Activated T-helper 2 cell treated with anti-CD3 and anti-CD28 coated beads, Interferon-gamma antibody, Interleukin-2, Interleukin-4, amounts not matched to agents 10 μg/mL and 5 μg/mL and 100 μg/mL, durations not matched to agents 14 hours and 24 hours and 36 hours (primary cell): ENCODE measurements around the gene KHSRP. TPM values are rescaled to one million over a fixed set of nuclear protein-coding genes. Genes with fewer than 3 reads are reported as not detected.
"Not testable (repeated sequence)": the region's sequence is repeated elsewhere in the genome, so short reads cannot be mapped to it uniquely, and the experiment has no call there.

Experiments
- DNase-seq: peaks from one replicate; pipeline ENCODE4 v3.0.0; 2021; ENCODE audit warnings: low spot score
- H3K27ac Mint-ChIP-seq: one replicate; pipeline ENCODE4 v1.8.0; 2021; ENCODE audit warnings: mixed read lengths
- H3K27me3 Mint-ChIP-seq: one replicate; pipeline ENCODE4 v1.8.0; 2021; ENCODE audit warnings: low read depth, mixed read lengths
- H3K36me3 Mint-ChIP-seq: one replicate; pipeline ENCODE4 v1.8.0; 2021; ENCODE audit warnings: low read depth, mixed read lengths
- H3K4me1 Mint-ChIP-seq: one replicate; pipeline ENCODE4 v1.8.0; 2021; ENCODE audit warnings: low read depth, mixed read lengths
- H3K4me3 Mint-ChIP-seq: one replicate; pipeline ENCODE4 v1.8.0; 2021; ENCODE audit warnings: low read depth, mild to moderate bottlenecking, moderate library complexity, mixed read lengths
- H3K9me3 Mint-ChIP-seq: one replicate; pipeline ENCODE4 v1.8.0; 2021; ENCODE audit warnings: mixed read lengths
- intact Hi-C: fragments of 100-400 bp; cut with micrococcal nuclease; formaldehyde crosslinking; loops from one replicate; pipeline ENCODE4 v1.15.1; 2023
- total RNA-seq: library from RNA; stranded (reverse); gene quantifications from 2 replicates; pipeline ENCODE4 v1.2.3, GENCODE V29; 2022

The KHSRP gene
- total RNA-seq, 1 donor from 2014 or later = 413 TPM

DNA sequence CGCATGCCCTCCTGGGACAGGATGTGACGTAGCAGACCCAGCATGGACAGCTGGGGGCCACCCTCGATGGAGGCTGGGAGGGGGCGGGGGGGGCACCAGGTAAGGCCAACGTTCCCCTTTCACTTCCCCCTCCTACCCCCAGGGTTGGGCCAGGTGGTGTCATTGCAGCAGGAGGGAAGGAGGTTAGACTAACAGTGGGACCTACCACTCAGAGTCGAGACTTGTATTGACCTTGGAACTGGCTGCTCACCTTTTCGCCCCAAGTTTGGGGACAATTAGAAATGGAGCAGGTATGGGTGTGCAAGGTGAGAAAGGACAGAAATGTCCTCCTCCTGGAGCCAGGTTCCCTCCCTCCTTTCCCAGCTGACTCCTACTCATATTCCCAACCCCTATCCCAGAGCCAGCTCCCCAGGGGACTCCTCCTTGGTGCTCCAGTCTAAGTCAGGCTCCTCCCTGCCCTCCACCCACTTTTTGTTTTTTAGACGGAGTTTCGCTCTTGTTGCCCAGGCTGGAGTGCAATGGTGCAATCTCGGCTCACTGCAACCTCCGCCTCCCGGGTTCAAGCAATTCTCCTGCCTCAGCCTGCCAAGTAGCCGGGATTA lies 17.6 kb upstream of the KHSRP start:
- H3K27me3 Mint-ChIP-seq = no peaks in the 10 kb centered on the region
- H3K4me1 Mint-ChIP-seq = no peaks in the 10 kb centered on the region
- no peaks in the 10 kb centered on the region for H3K9me3 Mint-ChIP-seq
- intact Hi-C loops = no loop called here
- no peaks in the 10 kb centered on the region for H3K36me3 Mint-ChIP-seq
- DNase-seq = no peak
- H3K4me3 Mint-ChIP-seq = no peak overlapping the region
- H3K27ac Mint-ChIP-seq = no peak overlapping the region

DNA sequence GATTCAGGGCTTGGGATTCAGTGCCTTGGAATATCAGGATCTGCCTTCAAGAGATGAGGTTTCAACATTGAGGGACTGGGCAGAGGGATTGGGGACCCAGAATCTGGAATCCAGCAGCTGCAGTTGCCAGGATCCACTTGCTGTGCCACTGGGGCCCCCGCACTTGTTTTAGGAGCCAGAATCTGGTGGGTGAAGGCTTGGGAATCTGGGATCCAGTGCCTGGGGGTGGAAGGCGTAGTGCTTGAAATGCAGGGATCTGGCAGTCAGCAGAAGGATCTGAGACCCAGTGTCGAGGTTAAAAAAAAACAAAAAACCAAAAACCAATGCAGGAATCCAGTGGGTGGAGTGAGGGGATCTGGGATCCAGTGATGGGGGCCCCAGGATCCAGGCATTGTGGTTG lies 16.3 kb upstream of the KHSRP start:
- Mint-ChIP-seq H3K27ac (no peak overlapping the region), H3K4me1 (no peaks in the 10 kb centered on the region), H3K27me3 (no peaks in the 10 kb centered on the region), H3K4me3 (no peak overlapping the region), H3K36me3 (no peaks in the 10 kb centered on the region), H3K9me3 (no peaks in the 10 kb centered on the region)
- intact Hi-C loops = no loop called here
- no peak for DNase-seq

GRCh38 chr19:6439743-6440142 lies 15.1 kb upstream of the KHSRP start:
- Mint-ChIP-seq H3K4me3 (no peak overlapping the region), H3K36me3 (no peaks in the 10 kb centered on the region), H3K9me3 (no peaks in the 10 kb centered on the region), H3K27me3 (no peaks in the 10 kb centered on the region), H3K4me1 (no peaks in the 10 kb centered on the region), H3K27ac (no peak overlapping the region)
- intact Hi-C loops = no loop called here
- no peak for DNase-seq

DNA sequence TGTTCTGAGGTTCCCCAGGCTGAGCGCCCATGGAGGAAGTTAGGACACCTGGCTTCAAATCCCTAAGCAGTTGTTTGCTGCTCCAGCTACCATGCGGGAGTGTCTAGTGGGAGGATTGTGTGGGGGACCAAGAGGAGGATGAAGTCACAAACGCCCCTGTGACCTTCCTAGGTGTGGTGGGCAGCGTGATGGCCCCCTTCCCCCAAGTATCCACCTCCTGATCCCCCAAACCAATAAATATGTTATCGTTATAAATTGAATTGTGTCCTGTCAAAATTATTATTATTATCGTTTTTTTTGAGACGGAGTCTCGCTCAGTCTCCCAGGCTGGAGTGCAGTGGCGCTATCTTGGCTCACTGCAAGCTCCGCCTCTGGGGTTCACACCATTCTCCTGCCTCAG lies 9.1 kb upstream of the KHSRP start, which contains the start of gene SLC25A41:
TSS of gene SLC25A41 (minus strand) at position 101 of the 400 bp plus-strand sequence. CDS start at position 31, 70 bp downstream.
- Mint-ChIP-seq H3K27ac (no peak within 1 kb of the TSS), H3K4me1 (peaks cover 4% of the 10 kb centered on the region), H3K27me3 (no peaks in the 10 kb centered on the region), H3K36me3 (no peaks in the 10 kb centered on the region), H3K9me3 (no peaks in the 10 kb centered on the region), H3K4me3 (no peak within 1 kb of the TSS)
- no peak for DNase-seq
- intact Hi-C loops = no loop called here

DNA sequence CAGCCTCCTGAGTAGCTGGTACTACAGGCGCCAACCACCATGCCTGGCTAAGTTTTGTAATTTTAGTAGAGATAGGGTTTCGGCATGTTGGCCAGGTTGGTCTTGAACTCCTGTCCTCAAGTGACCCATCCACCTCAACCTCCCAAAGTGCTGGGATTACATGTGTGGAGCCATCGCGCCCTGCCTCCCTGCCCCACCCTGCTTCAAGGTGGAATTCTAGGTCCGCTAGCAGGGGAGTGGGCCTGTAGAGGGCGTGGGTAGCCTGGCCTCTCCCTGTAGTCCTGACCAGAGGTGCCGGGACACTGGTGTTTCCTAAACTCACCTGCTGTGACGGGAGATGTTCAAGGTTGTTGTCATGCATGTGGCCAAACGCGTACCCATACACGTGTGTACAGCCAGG lies 8.6 kb upstream of the KHSRP start:
- intact Hi-C loops = no loop called here
- Mint-ChIP-seq H3K9me3 (no peaks in the 10 kb centered on the region), H3K36me3 (no peaks in the 10 kb centered on the region), H3K27me3 (no peaks in the 10 kb centered on the region), H3K4me3 (no peak overlapping the region), H3K4me1 (peaks cover 4% of the 10 kb centered on the region), H3K27ac (no peak overlapping the region)
- no peak for DNase-seq

DNA sequence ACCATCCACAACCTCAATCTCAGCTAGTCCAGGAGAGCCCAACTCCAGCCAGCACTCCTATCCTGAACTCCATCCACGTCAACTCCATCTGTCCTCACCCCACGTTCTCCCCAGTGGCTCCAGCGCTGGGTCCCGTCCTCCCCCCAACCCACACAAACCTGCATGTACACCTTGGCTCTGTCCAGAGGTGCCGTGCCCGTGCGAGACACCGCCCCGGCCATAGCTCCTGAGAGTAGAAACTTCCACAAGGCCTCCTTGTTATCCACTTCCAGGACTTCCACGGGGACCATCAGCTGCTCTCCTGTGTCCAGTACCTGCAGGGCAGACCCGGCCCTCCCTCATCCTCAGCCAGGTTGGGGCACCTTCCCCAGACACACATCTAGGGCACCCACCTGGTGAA lies 7.3 kb upstream of the KHSRP start:
- H3K36me3 Mint-ChIP-seq = no peaks in the 10 kb centered on the region
- no peak for DNase-seq
- H3K4me3 Mint-ChIP-seq = no peak overlapping the region
- no peaks in the 10 kb centered on the region for H3K27me3 Mint-ChIP-seq
- H3K9me3 Mint-ChIP-seq = no peaks in the 10 kb centered on the region
- H3K27ac Mint-ChIP-seq = no peak overlapping the region
- intact Hi-C loops = no loop called here
- peaks cover 4% of the 10 kb centered on the region for H3K4me1 Mint-ChIP-seq

- Mint-ChIP-seq H3K27ac (no peak overlapping the region), H3K4me3 (peak overlapping the region; percentile 33)
Measured at GRCh38 chr19:6429419-6430221, 5.0 kb upstream of the KHSRP start.

DNA sequence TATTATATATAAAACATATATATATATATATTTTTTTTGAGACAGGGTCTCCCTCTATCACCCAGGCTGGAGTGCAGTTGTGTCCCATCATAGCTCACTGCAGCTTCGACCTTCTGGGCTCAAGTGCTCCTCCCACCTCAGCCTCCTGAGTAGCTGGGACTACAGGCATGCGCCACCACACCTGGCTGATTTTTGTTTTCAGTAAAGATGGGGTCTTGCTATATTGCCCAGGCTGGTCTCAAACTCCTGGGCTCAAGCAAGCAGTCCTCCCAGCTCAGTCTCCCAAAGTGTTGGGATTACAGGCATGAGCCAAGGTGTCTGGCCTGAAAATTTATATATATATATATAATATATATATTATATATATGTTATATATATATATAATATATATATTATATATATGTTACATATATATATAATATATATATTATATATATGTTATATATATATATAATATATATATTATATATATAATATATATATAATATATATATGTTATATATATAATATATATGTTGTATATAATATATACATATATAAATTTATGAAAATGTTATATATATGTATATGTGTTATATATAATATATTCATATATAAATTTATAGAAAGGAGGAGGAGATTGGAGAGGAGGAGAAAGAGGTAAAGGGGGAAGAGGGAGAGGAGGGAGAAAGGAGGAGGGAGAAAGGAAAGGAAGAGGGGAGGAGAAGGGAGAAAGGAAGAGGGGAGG lies 4.2 kb upstream of the KHSRP start:
- H3K27me3 Mint-ChIP-seq, H3K36me3 Mint-ChIP-seq, H3K4me3 Mint-ChIP-seq, DNase-seq, H3K27ac Mint-ChIP-seq, H3K9me3 Mint-ChIP-seq: not testable (repeated sequence)
- H3K4me1 Mint-ChIP-seq = peaks cover 10% of the 10 kb centered on the region
- intact Hi-C loops = loop anchor here (10.0 kb wide), 1 partner anchor 76 kb away; the partner anchor contains the start of gene TUBB4A

More at GRCh38 chr19:6429419-6430221, 5.0 kb upstream of the KHSRP start:
- H3K36me3 Mint-ChIP-seq = peaks cover 2% of the 10 kb centered on the region
- H3K9me3 Mint-ChIP-seq = peaks cover 3% of the 10 kb centered on the region
- no peaks in the 10 kb centered on the region for H3K27me3 Mint-ChIP-seq
- intact Hi-C loops = loop anchor here (10.0 kb wide), 1 partner anchor 75 kb away; the partner anchor contains the start of gene TUBB4A
- DNase-seq = no peak
- peaks cover 10% of the 10 kb centered on the region for H3K4me1 Mint-ChIP-seq

- Mint-ChIP-seq H3K4me3 (no peak overlapping the region), H3K27ac (no peak overlapping the region), H3K36me3 (peaks cover 19% of the 10 kb centered on the region), H3K9me3 (peaks cover 3% of the 10 kb centered on the region), H3K4me1 (peaks cover 22% of the 10 kb centered on the region), H3K27me3 (no peaks in the 10 kb centered on the region)
- intact Hi-C loops = loop anchor here (10.0 kb wide), 1 partner anchor 78 kb away; the partner anchor contains the start of gene TUBB4A
- no peak for DNase-seq
Measured at GRCh38 chr19:6427131-6427530, 2.5 kb upstream of the KHSRP start.

- Mint-ChIP-seq H3K36me3 (peaks cover 31% of the 10 kb centered on the region), H3K4me3 (peak overlapping the region; percentile 74), H3K27ac (peak overlapping the region; percentile 96), H3K9me3 (peaks cover 3% of the 10 kb centered on the region), H3K27me3 (no peaks in the 10 kb centered on the region), H3K4me1 (peaks cover 24% of the 10 kb centered on the region)
- no peak for DNase-seq
- intact Hi-C loops = loop anchor here (1.0 to 10.0 kb wide), 5 partner anchors 33 to 79 kb away; partner anchors contain the start of genes CLPP, GTF2F1 and TUBB4A
Measured at GRCh38 chr19:6425732-6426620, 1.4 kb upstream of the KHSRP start.

DNA sequence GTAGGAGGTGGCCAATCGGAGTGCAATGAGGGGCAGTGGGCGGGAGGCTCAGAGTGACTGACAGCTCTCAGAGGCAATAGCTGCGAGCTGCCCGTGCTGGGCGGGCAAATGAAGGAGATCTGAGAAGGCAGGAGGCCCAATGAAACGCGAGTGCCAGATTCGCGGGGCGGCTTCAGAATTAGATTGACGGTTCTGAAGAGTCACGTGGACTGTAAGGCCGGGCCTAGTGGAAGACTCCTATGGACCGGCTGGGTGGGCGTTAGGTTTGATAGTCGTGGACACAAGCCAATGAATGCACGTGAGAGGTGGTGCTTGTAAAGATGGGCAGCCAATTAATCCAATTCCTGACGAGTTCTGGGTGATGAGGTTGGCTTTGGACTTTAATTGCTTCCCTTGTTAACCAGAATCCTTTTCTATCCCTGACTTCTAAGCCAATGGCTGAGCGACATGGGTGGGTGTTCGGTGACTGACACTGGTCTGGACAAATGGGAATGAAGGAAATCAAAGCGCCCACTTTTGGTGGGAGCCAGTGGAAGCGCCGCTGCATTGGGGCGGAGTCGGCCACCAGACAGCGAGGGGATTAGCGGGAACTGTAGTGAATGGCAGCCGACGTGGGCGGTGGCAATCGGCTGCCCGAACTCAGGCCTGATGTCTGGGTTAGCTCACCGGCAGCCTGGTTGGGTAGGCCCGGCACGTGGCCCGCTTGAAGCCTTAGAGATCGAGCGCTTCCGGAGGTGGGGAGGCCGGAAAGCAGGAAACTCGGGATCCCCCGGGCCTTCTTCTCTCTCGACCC lies 524 bp upstream of the KHSRP start:
- Mint-ChIP-seq H3K27me3 (no peaks in the 10 kb centered on the region), H3K4me3 (peak overlapping the region; percentile 74), H3K36me3 (peaks cover 39% of the 10 kb centered on the region), H3K27ac (peak overlapping the region; percentile 96), H3K9me3 (peaks cover 3% of the 10 kb centered on the region), H3K4me1 (peaks cover 25% of the 10 kb centered on the region)
- intact Hi-C loops = loop anchor here (1.0 to 10.0 kb wide), 5 partner anchors 32 to 80 kb away; partner anchors contain the start of genes CLPP, GTF2F1 and TUBB4A
- DNase-seq = peak; percentile 100
